GM12878 (cell line): ENCODE data around the gene FGFR4. TPM values are rescaled to one million over a fixed set of nuclear protein-coding genes. Genes with fewer than 3 reads are reported as not detected.

Experiments used
- ATF7 ChIP-seq: fragments of 450-650 bp; IDR thresholded peaks from 2 replicates; pipeline ENCODE4 v1.6.1; 2016; ENCODE audit warnings: low read depth, mild to moderate bottlenecking
- BCL3 ChIP-seq: IDR thresholded peaks from 2 replicates; pipeline ENCODE4 v1.6.1; 2011; ENCODE audit warnings: borderline replicate concordance, low read depth, mild to moderate bottlenecking, moderate library complexity, low read length; ENCODE audit not compliant: insufficient read depth, poor library complexity, severe bottlenecking
- KLF5 ChIP-seq: fragments of 450-650 bp; IDR thresholded peaks from 2 replicates; pipeline ENCODE4 v1.6.1; 2014; ENCODE audit warnings: mild to moderate bottlenecking; ENCODE audit not compliant: partially characterized antibody
- NFXL1 ChIP-seq: fragments of 450-650 bp; IDR thresholded peaks from 2 replicates; pipeline ENCODE4 v1.6.1; 2017; ENCODE audit warnings: antibody characterized with exemption, mild to moderate bottlenecking, borderline replicate concordance
- RBBP5 ChIP-seq: fragments of 200-600 bp; sonication (generic); conservative IDR thresholded peaks from 2 replicates; pipeline ENCODE4 v1.6.1; 2016
- SMC3 ChIP-seq: IDR thresholded peaks from 2 replicates; pipeline ENCODE4 v1.6.1; 2011; ENCODE audit warnings: low read length, improper control_type of control experiment, borderline replicate concordance
- TCF3 ChIP-seq: IDR thresholded peaks from 2 replicates; pipeline ENCODE4 v1.6.1; 2012; ENCODE audit warnings: low read depth, mild to moderate bottlenecking, low read length, borderline replicate concordance; ENCODE audit not compliant: insufficient read depth
- YY1 ChIP-seq: IDR thresholded peaks from 2 replicates; pipeline ENCODE4 v1.6.1; 2011; ENCODE audit warnings: low read depth, mild to moderate bottlenecking, low read length
- ZNF592 ChIP-seq: fragments of 450-650 bp; IDR thresholded peaks from 2 replicates; pipeline ENCODE4 v1.6.1; 2017; ENCODE audit warnings: mild to moderate bottlenecking, moderate library complexity
- ZNF687 ChIP-seq: fragments of 450-650 bp; IDR thresholded peaks from 2 replicates; pipeline ENCODE4 v1.6.1; 2017; ENCODE audit warnings: mild to moderate bottlenecking, moderate library complexity
- polyA plus RNA-seq, 11 experiments: library from polyadenylated mRNA; depleted of rRNA in 4 of 11; unstranded in 6 of 11; stranded (reverse) in 5 of 11; fragments of >200 nt; fragmentation: Nextera tagmentation in 4 of 11; fragmentation: Illumina TruSeq in 1 of 11; extraction: Ambion mirVana in 4 of 11; extraction: Trizol in 1 of 11; gene quantifications; 1 replicate in 1 of 11; 2 replicates in 10 of 11; pipeline versions ENCODE4 v1.2.1 to v1.2.3, GENCODE V29; 2011 to 2016; ENCODE audit warnings: inconsistent platforms in 2 of 11, missing spikeins in 2 of 11, low read depth in 1 of 11
- total RNA-seq, 4 experiments: library from RNA; depleted of rRNA in 3 of 4; stranded (reverse); fragments of >200 nt in 3 of 4; fragmentation: Illumina TruSeq in 1 of 4; extraction: Trizol in 1 of 4; gene quantifications; 2 replicates each; pipeline versions ENCODE4 v1.2.1 to v1.2.3, GENCODE V29; 2013 to 2021
- TF ChIP-seq, protein P1 (sequence below): IDR thresholded peaks from 2 replicates; pipeline ENCODE4 v1.6.1; 2012; ENCODE audit warnings: improper control_type of control experiment, low read depth, low read length; ENCODE audit not compliant: insufficient replicate concordance

The FGFR4 gene
- total and polyA plus RNA-seq, 10 of the 15 experiments (the other 5 are each of a cell fraction or from before 2014, with no cell fraction given), result 0.17 to 0.77 (median 0.28) TPM; not detected in 5

DNA sequence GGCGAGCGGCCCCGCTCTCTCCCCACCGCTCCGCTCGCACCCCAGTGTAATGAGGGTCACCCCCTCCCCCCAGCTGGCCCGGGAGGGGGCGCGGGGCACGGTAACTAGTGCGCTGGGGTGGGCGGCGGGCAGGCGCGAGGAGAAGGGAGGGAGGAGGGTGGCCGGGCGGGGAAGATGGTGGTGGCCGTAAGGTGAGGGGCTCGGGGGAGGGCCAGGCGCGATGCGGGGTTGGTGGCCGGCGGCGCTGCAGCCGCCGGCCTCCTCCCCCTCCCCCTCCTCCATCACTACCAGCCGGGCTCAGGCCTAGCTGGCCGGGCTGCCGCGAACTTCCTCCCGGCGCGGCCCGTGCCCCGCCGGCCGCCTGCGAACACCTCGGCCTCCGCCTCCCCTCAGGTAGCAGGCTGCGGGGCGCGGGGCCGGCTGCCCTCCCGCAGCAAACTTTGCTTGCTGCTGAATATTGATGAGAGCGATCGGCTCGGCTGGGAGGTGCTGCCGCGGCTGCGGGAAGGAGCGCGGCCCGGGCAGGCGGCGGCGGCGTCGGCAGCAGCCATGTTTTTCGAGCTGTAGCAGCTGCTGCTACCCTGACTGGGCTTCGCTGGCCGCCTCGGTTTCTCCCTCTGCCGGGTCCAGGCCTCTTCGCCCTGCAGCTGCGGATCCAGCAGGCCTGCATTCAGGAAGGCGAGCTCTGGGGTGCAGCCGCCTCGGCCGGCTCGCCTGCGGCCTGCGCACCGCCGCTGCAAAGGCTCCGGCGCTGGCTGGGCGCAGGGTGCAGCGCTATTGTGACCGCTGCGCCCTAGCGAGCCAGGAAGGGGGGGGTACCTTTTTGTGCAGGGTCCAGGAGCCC, 47.4 kb downstream of the FGFR4 start (continued):
- TF ChIP-seq ATF7 (no peak), RBBP5 (no peak), YY1 (peak; percentile 91), SMC3 (no peak), BCL3 (no peak), TCF3 (0 out of 2 replicates have a peak, but pooled peaks have one; percentile 36), KLF5 (no peak), ZNF592 (no peak), NFXL1 (no peak), ZNF687 (peak; percentile 84)
- TF ChIP-seq, protein P1, sequence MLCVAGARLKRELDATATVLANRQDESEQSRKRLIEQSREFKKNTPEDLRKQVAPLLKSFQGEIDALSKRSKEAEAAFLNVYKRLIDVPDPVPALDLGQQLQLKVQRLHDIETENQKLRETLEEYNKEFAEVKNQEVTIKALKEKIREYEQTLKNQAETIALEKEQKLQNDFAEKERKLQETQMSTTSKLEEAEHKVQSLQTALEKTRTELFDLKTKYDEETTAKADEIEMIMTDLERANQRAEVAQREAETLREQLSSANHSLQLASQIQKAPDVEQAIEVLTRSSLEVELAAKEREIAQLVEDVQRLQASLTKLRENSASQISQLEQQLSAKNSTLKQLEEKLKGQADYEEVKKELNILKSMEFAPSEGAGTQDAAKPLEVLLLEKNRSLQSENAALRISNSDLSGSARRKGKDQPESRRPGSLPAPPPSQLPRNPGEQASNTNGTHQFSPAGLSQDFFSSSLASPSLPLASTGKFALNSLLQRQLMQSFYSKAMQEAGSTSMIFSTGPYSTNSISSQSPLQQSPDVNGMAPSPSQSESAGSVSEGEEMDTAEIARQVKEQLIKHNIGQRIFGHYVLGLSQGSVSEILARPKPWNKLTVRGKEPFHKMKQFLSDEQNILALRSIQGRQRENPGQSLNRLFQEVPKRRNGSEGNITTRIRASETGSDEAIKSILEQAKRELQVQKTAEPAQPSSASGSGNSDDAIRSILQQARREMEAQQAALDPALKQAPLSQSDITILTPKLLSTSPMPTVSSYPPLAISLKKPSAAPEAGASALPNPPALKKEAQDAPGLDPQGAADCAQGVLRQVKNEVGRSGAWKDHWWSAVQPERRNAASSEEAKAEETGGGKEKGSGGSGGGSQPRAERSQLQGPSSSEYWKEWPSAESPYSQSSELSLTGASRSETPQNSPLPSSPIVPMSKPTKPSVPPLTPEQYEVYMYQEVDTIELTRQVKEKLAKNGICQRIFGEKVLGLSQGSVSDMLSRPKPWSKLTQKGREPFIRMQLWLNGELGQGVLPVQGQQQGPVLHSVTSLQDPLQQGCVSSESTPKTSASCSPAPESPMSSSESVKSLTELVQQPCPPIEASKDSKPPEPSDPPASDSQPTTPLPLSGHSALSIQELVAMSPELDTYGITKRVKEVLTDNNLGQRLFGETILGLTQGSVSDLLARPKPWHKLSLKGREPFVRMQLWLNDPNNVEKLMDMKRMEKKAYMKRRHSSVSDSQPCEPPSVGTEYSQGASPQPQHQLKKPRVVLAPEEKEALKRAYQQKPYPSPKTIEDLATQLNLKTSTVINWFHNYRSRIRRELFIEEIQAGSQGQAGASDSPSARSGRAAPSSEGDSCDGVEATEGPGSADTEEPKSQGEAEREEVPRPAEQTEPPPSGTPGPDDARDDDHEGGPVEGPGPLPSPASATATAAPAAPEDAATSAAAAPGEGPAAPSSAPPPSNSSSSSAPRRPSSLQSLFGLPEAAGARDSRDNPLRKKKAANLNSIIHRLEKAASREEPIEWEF, result no peak
